ENCODE data around the gene AK5. TPM values are rescaled to one million over a fixed set of nuclear protein-coding genes. Genes with fewer than 3 reads are reported as not detected.

The AK5 gene
- total and polyA plus RNA-seq, 3 donors from 2014 or later, result 28.0 to 40.4 (median 28.7) TPM

DNA sequence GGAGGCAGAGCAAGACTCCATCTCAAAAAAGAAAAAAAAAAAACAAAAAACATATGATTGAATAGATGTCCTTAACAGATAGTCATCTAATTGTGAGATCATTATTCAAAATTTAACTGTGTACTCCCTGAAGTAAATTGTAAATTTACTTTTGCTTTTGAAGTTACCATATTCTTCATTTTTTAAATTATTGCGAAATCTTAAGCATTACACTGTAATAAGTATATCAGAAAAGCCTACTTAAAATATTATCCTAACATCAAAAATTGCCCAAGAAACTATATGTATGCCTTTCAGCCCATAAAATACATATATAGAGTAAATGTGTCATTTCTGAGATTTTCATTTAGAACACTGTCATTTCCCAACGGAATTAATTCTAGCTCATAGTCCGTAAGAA is 91.9 kb downstream of the AK5 start:
- no peak overlapping the region for H3K27ac ChIP-seq
- no peak overlapping the region for H3K4me3 ChIP-seq
- intact Hi-C loops (cut with DNase I; ENCODE audit: low total_unique reads), result no loop called here
- no peak for TF ChIP-seq POLR2A (IDR thresholded peaks at IDR 0.05)
- TF ChIP-seq, protein P1, sequence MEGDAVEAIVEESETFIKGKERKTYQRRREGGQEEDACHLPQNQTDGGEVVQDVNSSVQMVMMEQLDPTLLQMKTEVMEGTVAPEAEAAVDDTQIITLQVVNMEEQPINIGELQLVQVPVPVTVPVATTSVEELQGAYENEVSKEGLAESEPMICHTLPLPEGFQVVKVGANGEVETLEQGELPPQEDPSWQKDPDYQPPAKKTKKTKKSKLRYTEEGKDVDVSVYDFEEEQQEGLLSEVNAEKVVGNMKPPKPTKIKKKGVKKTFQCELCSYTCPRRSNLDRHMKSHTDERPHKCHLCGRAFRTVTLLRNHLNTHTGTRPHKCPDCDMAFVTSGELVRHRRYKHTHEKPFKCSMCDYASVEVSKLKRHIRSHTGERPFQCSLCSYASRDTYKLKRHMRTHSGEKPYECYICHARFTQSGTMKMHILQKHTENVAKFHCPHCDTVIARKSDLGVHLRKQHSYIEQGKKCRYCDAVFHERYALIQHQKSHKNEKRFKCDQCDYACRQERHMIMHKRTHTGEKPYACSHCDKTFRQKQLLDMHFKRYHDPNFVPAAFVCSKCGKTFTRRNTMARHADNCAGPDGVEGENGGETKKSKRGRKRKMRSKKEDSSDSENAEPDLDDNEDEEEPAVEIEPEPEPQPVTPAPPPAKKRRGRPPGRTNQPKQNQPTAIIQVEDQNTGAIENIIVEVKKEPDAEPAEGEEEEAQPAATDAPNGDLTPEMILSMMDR (IDR thresholded peaks at IDR 0.05), result no peak
- H3K36me3 ChIP-seq (ENCODE audit: low read depth, missing control alignments), result no peaks in the 10 kb centered on the region
- DNase-seq, result no peak
- no peaks in the 10 kb centered on the region for H3K27me3 ChIP-seq
- no peaks in the 10 kb centered on the region for H3K4me1 ChIP-seq
- WGBS, 2 donors, result 77 to 93% methylated on average over 3 of the region's 3 CpGs
- H3K9me3 ChIP-seq, result no peaks in the 10 kb centered on the region

DNA sequence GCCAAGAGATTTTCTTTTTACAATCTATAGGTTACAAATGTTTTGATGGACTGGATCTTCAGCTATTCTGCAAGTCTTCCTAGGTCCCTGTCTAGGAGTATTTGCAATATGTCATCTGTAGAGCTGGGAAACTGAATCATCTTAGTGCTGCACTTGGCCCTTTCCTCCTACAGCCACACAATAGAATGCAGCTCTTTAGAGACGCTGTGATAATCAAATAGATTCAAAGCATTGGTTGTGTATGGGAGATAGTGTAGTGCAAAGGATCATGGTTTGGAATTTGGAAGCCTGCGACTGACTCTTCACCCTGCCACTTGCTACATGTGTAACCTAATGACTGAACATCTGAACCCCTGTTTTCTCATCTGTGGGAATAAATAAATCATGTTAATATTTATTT is 93.7 kb downstream of the AK5 start:
- Histone ChIP-seq H3K9me3 (no peaks in the 10 kb centered on the region), H3K27me3 (no peaks in the 10 kb centered on the region), H3K4me3 (no peak overlapping the region), H3K36me3 (ENCODE audit: low read depth, missing control alignments) (no peaks in the 10 kb centered on the region), H3K4me1 (no peaks in the 10 kb centered on the region), H3K27ac (no peak overlapping the region)
- WGBS, 2 donors, result 29 to 50% methylated on average over 2 of the region's 2 CpGs
- intact Hi-C loops (cut with DNase I; ENCODE audit: low total_unique reads), result no loop called here
- DNase-seq, result no peak
- TF ChIP-seq, protein P1 (IDR thresholded peaks at IDR 0.05), result no peak
- no peak for TF ChIP-seq POLR2A (IDR thresholded peaks at IDR 0.05)

DNA sequence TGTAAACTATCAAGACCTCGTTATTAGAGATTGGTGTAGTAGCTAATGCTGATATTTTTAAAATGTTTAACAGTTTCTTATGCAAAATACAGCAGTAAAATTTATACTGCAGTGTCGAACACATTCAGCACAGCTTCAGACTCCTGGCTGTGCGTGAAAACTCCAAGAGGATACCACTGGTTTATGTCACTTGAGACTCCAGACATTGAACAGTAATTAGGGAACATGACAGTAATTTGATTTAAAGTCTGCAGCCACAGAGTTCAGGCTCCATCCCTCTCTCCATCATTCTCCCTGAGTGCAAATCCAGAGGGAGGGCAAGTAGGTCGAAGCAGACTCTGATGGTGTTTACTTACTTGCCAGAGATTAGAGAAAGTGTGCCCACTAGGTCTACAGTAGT is 94.2 kb downstream of the AK5 start:
- intact Hi-C loops (cut with DNase I; ENCODE audit: low total_unique reads), result no loop called here
- Histone ChIP-seq H3K4me1 (no peaks in the 10 kb centered on the region), H3K27ac (no peak overlapping the region), H3K9me3 (no peaks in the 10 kb centered on the region), H3K4me3 (no peak overlapping the region), H3K36me3 (ENCODE audit: low read depth, missing control alignments) (no peaks in the 10 kb centered on the region), H3K27me3 (no peaks in the 10 kb centered on the region)
- WGBS, 2 donors, result 61 to 64% methylated on average over 4 of the region's 4 CpGs
- TF ChIP-seq, protein P1 (IDR thresholded peaks at IDR 0.05), result no peak
- no peak for TF ChIP-seq POLR2A (IDR thresholded peaks at IDR 0.05)
- no peak for DNase-seq

DNA sequence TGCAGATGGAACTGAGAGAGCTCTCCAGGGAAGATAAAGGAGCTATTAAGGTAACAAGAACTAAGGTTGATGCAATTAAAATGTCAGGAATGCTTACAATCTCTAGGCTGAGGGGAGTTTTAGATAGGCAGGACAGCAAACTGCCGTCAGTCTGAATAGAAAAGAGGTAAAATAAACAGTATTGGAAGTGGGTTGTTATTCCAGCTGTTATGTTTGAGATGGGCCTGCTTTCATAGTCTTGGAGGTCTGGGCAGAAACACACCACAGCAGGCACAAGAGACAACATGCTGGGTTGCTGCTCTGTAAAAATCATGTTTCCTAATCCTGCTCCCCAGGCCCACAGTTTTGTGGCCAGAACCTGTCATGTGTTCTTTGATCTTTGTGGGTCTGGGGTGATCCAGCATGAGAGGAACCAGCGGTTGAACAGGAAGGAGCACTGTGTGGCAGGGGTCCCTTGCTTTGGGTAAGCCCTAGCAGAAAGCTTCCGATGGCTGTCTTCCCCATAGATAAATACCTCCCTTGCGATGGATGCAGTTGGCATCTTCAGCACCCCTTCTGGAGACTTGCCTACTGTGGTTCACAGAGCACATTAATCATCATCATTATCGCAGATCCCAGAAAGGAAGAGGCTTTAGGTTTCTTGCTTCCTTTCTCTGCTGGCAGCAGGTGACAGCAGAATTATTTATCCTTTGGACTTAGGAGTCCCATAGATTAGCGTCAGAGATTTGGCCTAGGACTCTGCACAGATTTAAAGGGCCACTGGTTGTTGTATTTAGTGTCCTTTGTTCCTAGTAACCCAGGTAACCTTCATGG is 97.1 kb downstream of the AK5 start:
- Histone ChIP-seq H3K9me3 (no peaks in the 10 kb centered on the region), H3K4me1 (no peaks in the 10 kb centered on the region), H3K36me3 (ENCODE audit: low read depth, missing control alignments) (no peaks in the 10 kb centered on the region), H3K4me3 (no peak overlapping the region), H3K27ac (no peak overlapping the region), H3K27me3 (no peaks in the 10 kb centered on the region)
- intact Hi-C loops (cut with DNase I; ENCODE audit: low total_unique reads), result no loop called here
- TF ChIP-seq, protein P1 (IDR thresholded peaks at IDR 0.05), result no peak
- no peak for TF ChIP-seq POLR2A (IDR thresholded peaks at IDR 0.05)
- WGBS, 2 donors, result 45 to 50% methylated on average over 6 of the region's 6 CpGs
- no peak for DNase-seq

DNA sequence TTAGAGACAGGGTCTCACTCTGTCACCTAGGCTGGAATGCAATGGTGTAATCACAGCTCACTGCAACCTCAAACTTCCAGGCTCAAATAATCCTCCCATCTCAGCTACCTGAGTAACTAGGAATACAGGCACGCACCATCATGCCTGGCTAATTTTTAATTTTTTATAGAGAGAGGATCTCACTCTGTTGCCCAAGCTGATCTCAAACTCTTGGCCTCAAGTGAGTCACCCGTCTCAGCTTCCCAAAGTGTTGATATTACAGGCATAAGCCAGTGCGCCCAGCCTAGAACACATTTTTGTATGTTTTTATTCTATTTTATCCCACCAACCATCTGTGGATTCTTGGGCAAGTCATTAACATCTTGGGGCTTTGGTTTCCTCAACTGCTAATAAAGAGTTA is 100.5 kb downstream of the AK5 start:
- intact Hi-C loops (cut with DNase I; ENCODE audit: low total_unique reads), result no loop called here
- Histone ChIP-seq H3K9me3 (no peaks in the 10 kb centered on the region), H3K27ac (no peak overlapping the region), H3K36me3 (ENCODE audit: low read depth, missing control alignments) (no peaks in the 10 kb centered on the region), H3K4me1 (no peaks in the 10 kb centered on the region), H3K27me3 (no peaks in the 10 kb centered on the region), H3K4me3 (no peak overlapping the region)
- TF ChIP-seq POLR2A (IDR thresholded peaks at IDR 0.05), result no peak
- TF ChIP-seq, protein P1 (IDR thresholded peaks at IDR 0.05), result no peak
- DNase-seq, result no peak
- 89 to 97% methylated on average over 3 of the region's 3 CpGs for WGBS, 2 donors
